ENCODE results near the gene STUB1.

Gene STUB1

GRCh38 chr16:642189-643049 is 37.8 kb upstream of the STUB1 start:
- ATAC-seq, result peak; percentile 9; the same call in 2 of the 3 replicates
- peak; percentile 38; the same call in 1 of the 2 replicates for TF ChIP-seq CSRNP3 (CRISPR knock-in tag; IDR thresholded peaks at IDR 0.05)
- TF ChIP-seq PPARA (CRISPR knock-in tag; IDR thresholded peaks at IDR 0.05; ENCODE audit: borderline replicate concordance), result no peak

GRCh38 chr16:643050-643368 is 37.2 kb upstream of the STUB1 start:
- TF ChIP-seq GLIS3 (CRISPR knock-in tag; IDR thresholded peaks at IDR 0.05) (no peak), ZC3H10 (CRISPR knock-in tag; IDR thresholded peaks at IDR 0.05) (no peak), TOX (CRISPR knock-in tag; IDR thresholded peaks at IDR 0.05; ENCODE audit: borderline replicate concordance) (no peak), ZNF8 (CRISPR knock-in tag; IDR thresholded peaks at IDR 0.05) (no peak), PPARA (CRISPR knock-in tag; IDR thresholded peaks at IDR 0.05; ENCODE audit: borderline replicate concordance) (no peak), ESRRG (CRISPR knock-in tag; IDR thresholded peaks at IDR 0.05) (no peak), TSHZ2 (CRISPR knock-in tag; IDR thresholded peaks at IDR 0.05) (no peak), ZFP3 (CRISPR knock-in tag; IDR thresholded peaks at IDR 0.05) (no peak), ARNTL (CRISPR knock-in tag; IDR thresholded peaks at IDR 0.05; ENCODE audit: borderline replicate concordance, low read depth) (no peak), POU6F1 (CRISPR knock-in tag; IDR thresholded peaks at IDR 0.05; ENCODE audit: borderline replicate concordance, low read depth) (no peak), ZNF70 (CRISPR knock-in tag; IDR thresholded peaks at IDR 0.05) (no peak), CREB5 (CRISPR knock-in tag; IDR thresholded peaks at IDR 0.05; ENCODE audit: low read depth) (no peak), PATZ1 (CRISPR knock-in tag; IDR thresholded peaks at IDR 0.05; ENCODE audit: borderline replicate concordance) (no peak), CSRNP3 (CRISPR knock-in tag; IDR thresholded peaks at IDR 0.05) (no peak), TCF4 (CRISPR knock-in tag; IDR thresholded peaks at IDR 0.05; ENCODE audit: borderline replicate concordance) (no peak), SNAI2 (CRISPR knock-in tag; IDR thresholded peaks at IDR 0.05) (no peak)
- ATAC-seq, result no peak

GRCh38 chr16:644556-644955 is 35.7 kb upstream of the STUB1 start:
- ATAC-seq, result no peak
- TF ChIP-seq ARNTL (CRISPR knock-in tag; IDR thresholded peaks at IDR 0.05; ENCODE audit: borderline replicate concordance, low read depth) (no peak), ZFP3 (CRISPR knock-in tag; IDR thresholded peaks at IDR 0.05) (no peak), TSHZ2 (CRISPR knock-in tag; IDR thresholded peaks at IDR 0.05) (no peak), ESRRG (CRISPR knock-in tag; IDR thresholded peaks at IDR 0.05) (no peak), TCF4 (CRISPR knock-in tag; IDR thresholded peaks at IDR 0.05; ENCODE audit: borderline replicate concordance) (no peak), ZNF70 (CRISPR knock-in tag; IDR thresholded peaks at IDR 0.05) (no peak), CSRNP3 (CRISPR knock-in tag; IDR thresholded peaks at IDR 0.05) (no peak), PPARA (CRISPR knock-in tag; IDR thresholded peaks at IDR 0.05; ENCODE audit: borderline replicate concordance) (no peak), POU6F1 (CRISPR knock-in tag; IDR thresholded peaks at IDR 0.05; ENCODE audit: borderline replicate concordance, low read depth) (no peak), GLIS3 (CRISPR knock-in tag; IDR thresholded peaks at IDR 0.05) (no peak)

Data from SK-N-SH treated with all-trans-retinoic acid at 6 μM for 48 hours (cell line).